GM21423 (cell line): ENCODE data around the gene PTPN9.

Experiments
- ATAC-seq: cut with Tn5 transposase; IDR thresholded peaks from one replicate; pipeline ENCODE4 v1.9.1; 2021; ENCODE audit warnings: mild to moderate bottlenecking, moderate library complexity; ENCODE audit not compliant: unreplicated experiment

Gene PTPN9

DNA sequence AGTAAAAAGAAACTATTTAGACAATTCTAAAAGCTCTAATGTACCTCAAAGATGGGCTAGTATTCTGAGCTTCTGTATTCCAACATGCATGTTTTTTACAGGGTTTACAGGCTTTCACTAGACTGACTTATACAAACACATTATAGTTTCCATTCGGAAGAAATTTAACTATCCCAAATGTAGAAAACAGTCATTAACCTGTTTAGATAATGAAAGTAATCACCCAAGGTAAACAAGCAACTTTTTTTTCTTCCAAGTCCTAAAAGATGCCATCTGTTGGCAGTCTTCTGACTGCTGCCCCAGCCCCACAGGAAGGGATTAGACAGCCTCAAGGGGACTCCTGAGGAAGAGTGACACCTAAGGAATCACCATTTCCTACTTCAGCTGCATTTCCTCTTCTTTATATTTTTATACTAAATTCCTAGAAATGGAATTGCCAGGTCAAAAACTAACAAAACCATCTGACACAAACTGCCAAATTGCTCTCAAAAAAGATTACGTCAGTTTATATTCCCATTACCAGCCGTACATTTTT is 153.1 kb downstream of the PTPN9 start:
- no peak for ATAC-seq

DNA sequence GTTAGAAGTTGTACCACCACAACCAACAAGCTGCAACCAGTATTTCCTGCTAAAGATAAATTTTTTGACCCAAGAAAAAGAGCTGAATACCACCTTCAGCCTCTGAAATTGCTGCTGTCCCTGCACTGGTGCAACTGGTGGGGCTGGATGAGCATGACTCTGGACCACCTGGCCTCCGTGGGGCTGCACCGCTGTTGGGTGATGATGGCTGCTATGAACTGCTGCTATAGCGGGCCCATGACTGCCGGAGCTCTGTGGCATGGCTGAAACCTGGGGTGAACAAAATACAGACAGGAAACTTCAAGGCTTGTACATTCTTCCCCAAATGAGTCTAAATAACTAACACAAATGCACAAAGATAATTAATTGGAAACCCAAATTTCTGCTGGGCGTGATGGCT is 156.6 kb downstream of the PTPN9 start:
- ATAC-seq: no peak

GRCh38 chr15:75420698-75421097 is 158.4 kb downstream of the PTPN9 start:
- no peak for ATAC-seq

- no peak for ATAC-seq
Measured at GRCh38 chr15:75416584-75416983, 162.5 kb downstream of the PTPN9 start.
